Erythroblast (primary cell): ENCODE data around the gene LINGO1.

Experiments
- GATA1 ChIP-seq: IDR thresholded peaks from 2 replicates; pipeline ENCODE4 v1.6.1; 2011; ENCODE audit warnings: low read depth, mild to moderate bottlenecking, control low read depth, low read length, moderate library complexity
- POLR2A ChIP-seq: IDR thresholded peaks from 2 replicates; pipeline ENCODE4 v1.6.1; 2011; ENCODE audit warnings: mild to moderate bottlenecking, low read length

GRCh38 chr15:77676569-77677375, 44.1 kb upstream of the LINGO1 start:
- TF ChIP-seq POLR2A (no peak), GATA1 (no peak)
